HepG2 (cell line): ENCODE measurements around the gene MAP2K1. TPM values are rescaled to one million over a fixed set of nuclear protein-coding genes. Genes with fewer than 3 reads are reported as not detected.

Source experiments
- ATAD3A ChIP-seq: sonication (generic); formaldehyde crosslinking; IDR thresholded peaks from 2 replicates; pipeline ENCODE4 v1.4.0; 2020; ENCODE audit warnings: missing genetic modification reagents
- ATF7-NPFF ChIP-seq: sonication (generic); formaldehyde crosslinking; IDR thresholded peaks from 2 replicates; pipeline ENCODE4 v1.8.1; 2023; ENCODE audit warnings: mild to moderate bottlenecking, low read depth, missing genetic modification reagents, moderate library complexity
- EED ChIP-seq: sonication (generic); formaldehyde crosslinking; IDR thresholded peaks from 2 replicates; pipeline ENCODE4 v1.5.0; 2020; ENCODE audit warnings: mild to moderate bottlenecking, missing genetic modification reagents
- GABPA ChIP-seq, 2 experiments: IDR thresholded peaks; 2 replicates each; pipeline ENCODE4 v1.6.1; 2011 to 2016; ENCODE audit warnings: low read depth in 2 of 2, low read length in 1 of 2, missing biosample characterization in 1 of 2, missing genetic modification characterization in 1 of 2
- HOXD1 ChIP-seq: sonication (generic); formaldehyde crosslinking; IDR thresholded peaks from 2 replicates; pipeline ENCODE4 v1.5.0; 2020; ENCODE audit warnings: missing genetic modification reagents
- IKZF4 ChIP-seq: sonication (generic); formaldehyde crosslinking; IDR thresholded peaks from 2 replicates; pipeline ENCODE4 v1.5.1; 2020; ENCODE audit warnings: borderline replicate concordance, mild to moderate bottlenecking, low read depth, missing genetic modification reagents; ENCODE audit errors: not compliant biosample characterization
- RFXAP ChIP-seq: sonication (generic); formaldehyde crosslinking; IDR thresholded peaks from 2 replicates; pipeline ENCODE4 v1.4.0; 2020; ENCODE audit warnings: missing genetic modification reagents, borderline replicate concordance
- SIX1 ChIP-seq: sonication (generic); formaldehyde crosslinking; IDR thresholded peaks from 2 replicates; pipeline ENCODE4 v1.4.0; 2020; ENCODE audit warnings: missing genetic modification reagents, borderline replicate concordance
- SIX4 ChIP-seq: sonication (generic); formaldehyde crosslinking; IDR thresholded peaks from 2 replicates; pipeline ENCODE4 v1.4.0; 2020; ENCODE audit warnings: missing genetic modification reagents
- TOE1 ChIP-seq: sonication (generic); formaldehyde crosslinking; IDR thresholded peaks from 2 replicates; pipeline ENCODE4 v1.4.0; 2020; ENCODE audit warnings: mild to moderate bottlenecking, missing genetic modification reagents
- ZBTB1 ChIP-seq: sonication (generic); formaldehyde crosslinking; IDR thresholded peaks from 2 replicates; pipeline ENCODE4 v1.4.0; 2020; ENCODE audit warnings: missing genetic modification reagents, borderline replicate concordance
- ZFP90 ChIP-seq: sonication (generic); formaldehyde crosslinking; IDR thresholded peaks from 2 replicates; pipeline ENCODE4 v1.8.0; 2022; ENCODE audit warnings: missing genetic modification reagents, mild to moderate bottlenecking, inconsistent platforms, borderline replicate concordance
- ZKSCAN5 ChIP-seq: sonication (generic); formaldehyde crosslinking; IDR thresholded peaks from 2 replicates; pipeline ENCODE4 v1.5.1; 2020; ENCODE audit warnings: mild to moderate bottlenecking, missing genetic modification reagents
- ZNF264 ChIP-seq: sonication (generic); formaldehyde crosslinking; IDR thresholded peaks from 2 replicates; pipeline ENCODE4 v1.4.0; 2020; ENCODE audit warnings: missing genetic modification reagents
- ZNF496 ChIP-seq: sonication (generic); formaldehyde crosslinking; IDR thresholded peaks from 2 replicates; pipeline ENCODE4 v1.8.1; 2023; ENCODE audit warnings: mild to moderate bottlenecking, moderate library complexity, missing genetic modification reagents; ENCODE audit not compliant: insufficient replicate concordance
- ZNF558 ChIP-seq: sonication (generic); formaldehyde crosslinking; IDR thresholded peaks from 2 replicates; pipeline ENCODE4 v1.9.0; 2022; ENCODE audit warnings: mild to moderate bottlenecking, missing genetic modification reagents, borderline replicate concordance
- ZNF703 ChIP-seq: sonication (generic); formaldehyde crosslinking; IDR thresholded peaks from 2 replicates; pipeline ENCODE4 v1.5.1; 2020; ENCODE audit warnings: missing genetic modification reagents, mild to moderate bottlenecking, moderate library complexity, borderline replicate concordance
- ZSCAN31 ChIP-seq: sonication (generic); formaldehyde crosslinking; IDR thresholded peaks from 2 replicates; pipeline ENCODE4 v1.5.0; 2020; ENCODE audit warnings: low read depth, mild to moderate bottlenecking, missing genetic modification reagents
- polyA plus RNA-seq, 8 experiments: library from polyadenylated mRNA; depleted of rRNA in 3 of 8; stranded (reverse) in 7 of 8; unstranded in 1 of 8; fragments of >200 nt; fragmentation: Illumina TruSeq in 4 of 8; extraction: Trizol in 4 of 8; gene quantifications; 2 replicates each; pipeline versions ENCODE4 v1.2.1 to v1.2.3, GENCODE V29; 2011 to 2016; ENCODE audit warnings: low read depth in 4 of 8, missing spikeins in 1 of 8, mixed read lengths in 1 of 8; ENCODE audit not compliant: insufficient read depth in 1 of 8
- total RNA-seq, 5 experiments: library from RNA; depleted of rRNA; stranded (reverse); fragments of >200 nt; fragmentation: Illumina TruSeq; extraction: Trizol; gene quantifications; 2 replicates each; pipeline ENCODE4 v1.2.3, GENCODE V29; 2016; ENCODE audit warnings: low read depth in 1 of 5
- TF ChIP-seq, protein P1 (sequence below): sonication (generic); formaldehyde crosslinking; IDR thresholded peaks from 2 replicates; pipeline ENCODE4 v1.8.0; 2022; ENCODE audit warnings: mild to moderate bottlenecking, missing genetic modification reagents, moderate library complexity
- TF ChIP-seq, protein P2 (sequence below): sonication (generic); formaldehyde crosslinking; IDR thresholded peaks from 2 replicates; pipeline ENCODE4 v1.5.1; 2020; ENCODE audit warnings: mild to moderate bottlenecking, missing genetic modification reagents, moderate library complexity
- TF ChIP-seq, protein P3 (sequence below): sonication (generic); formaldehyde crosslinking; IDR thresholded peaks from 2 replicates; pipeline ENCODE4 v1.5.1; 2020; ENCODE audit warnings: missing genetic modification reagents, mild to moderate bottlenecking, borderline replicate concordance

Gene MAP2K1
- total and polyA plus RNA-seq, 2 of the 13 experiments (the other 11 are each of a cell fraction or from before 2014, with no cell fraction given), result 24.1 to 49.2 TPM

DNA sequence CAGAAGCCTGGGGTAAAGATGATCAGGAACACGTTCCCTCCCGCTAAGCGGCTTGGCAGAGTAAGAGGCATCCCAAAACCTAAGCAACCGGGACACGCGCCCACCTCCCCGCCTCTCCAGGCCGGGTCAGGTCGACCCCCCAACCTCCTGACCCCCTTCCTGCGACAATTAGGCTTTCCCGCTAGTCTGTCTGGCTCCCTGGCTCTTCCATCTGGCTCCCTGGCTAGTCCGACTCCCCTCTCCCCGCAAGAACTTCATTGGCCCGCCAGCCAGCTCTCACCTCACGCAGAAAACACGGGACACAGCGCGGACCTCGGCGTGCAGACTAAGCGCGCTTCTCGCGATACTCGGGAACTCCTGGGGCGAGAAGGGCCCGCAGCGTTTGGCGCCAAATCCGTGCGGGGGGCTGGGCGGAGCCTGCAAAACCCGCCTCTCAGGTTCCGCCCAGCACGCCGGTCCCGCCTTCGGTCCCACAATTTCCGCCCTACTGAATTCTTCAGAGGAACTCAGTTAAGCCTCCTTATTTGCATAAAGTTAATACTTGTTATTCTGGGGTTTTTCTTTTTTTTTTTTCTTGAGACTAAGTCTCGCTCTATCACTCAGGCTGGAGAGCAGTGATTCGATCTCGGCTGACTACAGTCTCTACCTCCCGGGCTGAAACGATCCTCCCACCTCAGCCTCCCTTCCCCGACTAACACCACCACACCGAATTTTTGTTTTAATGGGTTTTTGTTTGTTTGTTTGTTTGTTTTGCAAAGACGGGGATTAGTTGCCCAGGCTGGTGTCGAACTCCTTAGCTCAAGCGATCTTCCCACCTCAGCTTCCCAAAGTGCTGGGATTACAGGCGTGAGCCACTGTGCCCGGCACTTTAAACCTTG, 30.1 kb upstream of the MAP2K1 start, which contains the start of gene TIPIN (continued):
- TF ChIP-seq, protein P1, sequence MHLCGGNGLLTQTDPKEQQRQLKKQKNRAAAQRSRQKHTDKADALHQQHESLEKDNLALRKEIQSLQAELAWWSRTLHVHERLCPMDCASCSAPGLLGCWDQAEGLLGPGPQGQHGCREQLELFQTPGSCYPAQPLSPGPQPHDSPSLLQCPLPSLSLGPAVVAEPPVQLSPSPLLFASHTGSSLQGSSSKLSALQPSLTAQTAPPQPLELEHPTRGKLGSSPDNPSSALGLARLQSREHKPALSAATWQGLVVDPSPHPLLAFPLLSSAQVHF (CRISPR knock-in tag), result peak; percentile 46; the same call in 1 of the 2 replicates
- TF ChIP-seq ZSCAN31, result peak; percentile 86
- TF ChIP-seq RFXAP, result 0 out of 2 replicates have a peak, but pooled peaks have one; percentile 32
- TF ChIP-seq ZFP90 (CRISPR knock-in tag), result peak; percentile 82; the same call in 1 of the 2 replicates
- TF ChIP-seq, protein P2, sequence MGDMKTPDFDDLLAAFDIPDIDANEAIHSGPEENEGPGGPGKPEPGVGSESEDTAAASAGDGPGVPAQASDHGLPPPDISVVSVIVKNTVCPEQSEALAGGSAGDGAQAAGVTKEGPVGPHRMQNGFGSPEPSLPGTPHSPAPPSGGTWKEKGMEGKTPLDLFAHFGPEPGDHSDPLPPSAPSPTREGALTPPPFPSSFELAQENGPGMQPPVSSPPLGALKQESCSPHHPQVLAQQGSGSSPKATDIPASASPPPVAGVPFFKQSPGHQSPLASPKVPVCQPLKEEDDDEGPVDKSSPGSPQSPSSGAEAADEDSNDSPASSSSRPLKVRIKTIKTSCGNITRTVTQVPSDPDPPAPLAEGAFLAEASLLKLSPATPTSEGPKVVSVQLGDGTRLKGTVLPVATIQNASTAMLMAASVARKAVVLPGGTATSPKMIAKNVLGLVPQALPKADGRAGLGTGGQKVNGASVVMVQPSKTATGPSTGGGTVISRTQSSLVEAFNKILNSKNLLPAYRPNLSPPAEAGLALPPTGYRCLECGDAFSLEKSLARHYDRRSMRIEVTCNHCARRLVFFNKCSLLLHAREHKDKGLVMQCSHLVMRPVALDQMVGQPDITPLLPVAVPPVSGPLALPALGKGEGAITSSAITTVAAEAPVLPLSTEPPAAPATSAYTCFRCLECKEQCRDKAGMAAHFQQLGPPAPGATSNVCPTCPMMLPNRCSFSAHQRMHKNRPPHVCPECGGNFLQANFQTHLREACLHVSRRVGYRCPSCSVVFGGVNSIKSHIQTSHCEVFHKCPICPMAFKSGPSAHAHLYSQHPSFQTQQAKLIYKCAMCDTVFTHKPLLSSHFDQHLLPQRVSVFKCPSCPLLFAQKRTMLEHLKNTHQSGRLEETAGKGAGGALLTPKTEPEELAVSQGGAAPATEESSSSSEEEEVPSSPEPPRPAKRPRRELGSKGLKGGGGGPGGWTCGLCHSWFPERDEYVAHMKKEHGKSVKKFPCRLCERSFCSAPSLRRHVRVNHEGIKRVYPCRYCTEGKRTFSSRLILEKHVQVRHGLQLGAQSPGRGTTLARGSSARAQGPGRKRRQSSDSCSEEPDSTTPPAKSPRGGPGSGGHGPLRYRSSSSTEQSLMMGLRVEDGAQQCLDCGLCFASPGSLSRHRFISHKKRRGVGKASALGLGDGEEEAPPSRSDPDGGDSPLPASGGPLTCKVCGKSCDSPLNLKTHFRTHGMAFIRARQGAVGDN, result peak; percentile 97
- TF ChIP-seq SIX1, result no peak
- 0 out of 2 replicates have a peak, but pooled peaks have one; percentile 21 for TF ChIP-seq ZKSCAN5 (CRISPR knock-in tag)
- TF ChIP-seq TOE1 (CRISPR knock-in tag), result no peak
- TF ChIP-seq ATF7-NPFF (CRISPR knock-in tag), result peak; percentile 88; the same call in 1 of the 2 replicates
- TF ChIP-seq ZNF703, result peak; percentile 58; the same call in 1 of the 2 replicates
- TF ChIP-seq SIX4 (CRISPR knock-in tag), result peak; percentile 57; the same call in 1 of the 2 replicates
- TF ChIP-seq ATAD3A (CRISPR knock-in tag), result no peak
- TF ChIP-seq, protein P3, sequence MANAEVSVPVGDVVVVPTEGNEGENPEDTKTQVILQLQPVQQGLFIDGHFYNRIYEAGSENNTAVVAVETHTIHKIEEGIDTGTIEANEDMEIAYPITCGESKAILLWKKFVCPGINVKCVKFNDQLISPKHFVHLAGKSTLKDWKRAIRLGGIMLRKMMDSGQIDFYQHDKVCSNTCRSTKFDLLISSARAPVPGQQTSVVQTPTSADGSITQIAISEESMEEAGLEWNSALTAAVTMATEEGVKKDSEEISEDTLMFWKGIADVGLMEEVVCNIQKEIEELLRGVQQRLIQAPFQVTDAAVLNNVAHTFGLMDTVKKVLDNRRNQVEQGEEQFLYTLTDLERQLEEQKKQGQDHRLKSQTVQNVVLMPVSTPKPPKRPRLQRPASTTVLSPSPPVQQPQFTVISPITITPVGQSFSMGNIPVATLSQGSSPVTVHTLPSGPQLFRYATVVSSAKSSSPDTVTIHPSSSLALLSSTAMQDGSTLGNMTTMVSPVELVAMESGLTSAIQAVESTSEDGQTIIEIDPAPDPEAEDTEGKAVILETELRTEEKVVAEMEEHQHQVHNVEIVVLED (CRISPR knock-in tag), result peak; percentile 84
- peak; percentile 56; the same call in 1 of the 2 replicates for TF ChIP-seq EED (CRISPR knock-in tag)
- TF ChIP-seq ZNF496 (CRISPR knock-in tag), result no peak
- TF ChIP-seq HOXD1 (CRISPR knock-in tag), result peak; percentile 22; the same call in 1 of the 2 replicates
- TF ChIP-seq GABPA (IDR thresholded peaks at IDR 0.05; ENCODE audit: low read depth, low read length), result peak; percentile 43
- TF ChIP-seq GABPA (CRISPR knock-in tag; IDR thresholded peaks at IDR 0.05; ENCODE audit: low read depth), result peak; percentile 83
- 0 out of 2 replicates have a peak, but pooled peaks have one; percentile 21 for TF ChIP-seq ZNF264
- peak; percentile 33 for TF ChIP-seq IKZF4
- no peak; the same call in 1 of the 2 replicates for TF ChIP-seq ZBTB1
- peak; percentile 87; the same call in 1 of the 2 replicates for TF ChIP-seq ZNF558 (CRISPR knock-in tag)
